ENCODE results near the gene TMEM120B. TPM values are rescaled to one million over a fixed set of nuclear protein-coding genes. Genes with fewer than 3 reads are reported as not detected.

The TMEM120B gene
- total RNA-seq, 1 experiment from 2014 or later, result 23.8 TPM

DNA sequence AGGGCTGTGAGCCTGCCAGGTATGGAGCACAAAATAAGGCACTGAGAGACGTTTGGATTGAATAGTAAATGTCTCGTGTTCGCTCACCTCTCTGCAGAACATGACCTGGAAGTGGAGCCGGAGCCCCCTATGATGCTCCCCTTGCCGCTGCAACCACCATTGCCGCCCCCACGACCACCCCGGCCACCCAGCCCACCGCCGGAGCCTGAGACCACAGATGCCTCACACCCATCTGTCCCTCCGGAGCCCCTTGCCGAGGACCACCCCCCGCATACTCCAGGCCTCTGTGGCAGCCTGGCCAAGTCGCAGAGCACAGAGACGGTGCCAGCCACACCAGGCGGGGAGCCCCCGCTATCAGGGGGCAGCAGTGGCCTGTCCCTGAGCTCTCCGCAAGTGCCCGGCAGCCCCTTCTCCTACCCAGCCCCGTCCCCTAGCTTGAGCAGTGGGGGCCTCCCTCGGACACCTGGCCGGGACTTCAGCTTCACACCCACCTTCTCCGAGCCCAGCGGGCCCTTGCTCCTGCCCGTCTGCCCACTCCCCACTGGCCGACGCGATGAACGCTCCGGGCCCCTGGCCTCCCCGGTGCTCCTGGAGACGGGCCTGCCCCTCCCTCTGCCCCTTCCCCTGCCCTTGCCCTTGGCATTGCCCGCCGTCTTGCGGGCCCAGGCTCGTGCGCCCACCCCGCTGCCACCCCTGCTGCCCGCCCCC lies 110.0 kb downstream of the TMEM120B start:
- Histone ChIP-seq H3K4me3 (ENCODE audit: insufficient read depth, low read depth, low read length) (no peak overlapping the region), H3K27me3 (ENCODE audit: control insufficient read depth, insufficient read depth, low read length) (no peaks in the 10 kb centered on the region), H3K36me3 (replicated peaks; ENCODE audit: control insufficient read depth, insufficient read depth, low read length) (peaks cover 26% of the 10 kb centered on the region)
- no peak for DNase-seq

DNA sequence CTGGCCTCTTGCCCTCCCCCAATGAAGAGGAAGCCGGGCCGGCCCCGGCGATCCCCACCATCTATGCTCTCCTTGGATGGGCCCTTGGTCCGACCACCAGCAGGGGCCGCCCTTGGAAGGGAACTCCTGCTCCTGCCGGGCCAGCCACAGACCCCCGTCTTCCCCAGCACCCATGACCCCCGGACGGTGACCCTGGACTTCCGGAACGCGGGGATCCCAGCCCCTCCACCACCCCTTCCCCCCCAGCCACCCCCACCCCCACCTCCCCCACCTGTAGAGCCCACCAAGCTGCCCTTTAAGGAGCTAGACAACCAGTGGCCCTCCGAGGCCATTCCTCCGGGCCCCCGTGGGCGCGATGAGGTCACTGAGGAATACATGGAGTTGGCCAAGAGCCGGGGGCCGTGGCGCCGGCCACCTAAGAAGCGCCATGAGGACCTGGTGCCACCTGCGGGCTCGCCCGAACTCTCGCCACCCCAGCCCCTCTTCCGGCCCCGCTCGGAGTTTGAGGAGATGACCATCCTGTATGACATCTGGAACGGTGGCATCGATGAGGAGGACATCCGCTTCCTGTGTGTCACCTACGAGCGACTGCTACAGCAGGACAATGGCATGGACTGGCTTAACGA lies 110.7 kb downstream of the TMEM120B start:
- peak; percentile 77 for DNase-seq
- Histone ChIP-seq H3K36me3 (replicated peaks; ENCODE audit: control insufficient read depth, insufficient read depth, low read length) (peaks cover 24% of the 10 kb centered on the region), H3K27me3 (ENCODE audit: control insufficient read depth, insufficient read depth, low read length) (no peaks in the 10 kb centered on the region), H3K4me3 (ENCODE audit: insufficient read depth, low read depth, low read length) (no peak overlapping the region)

GRCh38 chr12:121823727-121824115 lies 111.2 kb downstream of the TMEM120B start:
- Histone ChIP-seq H3K4me3 (ENCODE audit: insufficient read depth, low read depth, low read length) (no peak overlapping the region), H3K36me3 (replicated peaks; ENCODE audit: control insufficient read depth, insufficient read depth, low read length) (peaks cover 24% of the 10 kb centered on the region), H3K27me3 (ENCODE audit: control insufficient read depth, insufficient read depth, low read length) (no peaks in the 10 kb centered on the region)
- DNase-seq, result no peak

- Histone ChIP-seq H3K36me3 (replicated peaks; ENCODE audit: control insufficient read depth, insufficient read depth, low read length) (peaks cover 22% of the 10 kb centered on the region), H3K27me3 (ENCODE audit: control insufficient read depth, insufficient read depth, low read length) (no peaks in the 10 kb centered on the region), H3K4me3 (ENCODE audit: insufficient read depth, low read depth, low read length) (no peak overlapping the region)
- DNase-seq, result no peak
Measured at GRCh38 chr12:121825041-121825523, 112.5 kb downstream of the TMEM120B start.

- no peak overlapping the region for H3K4me3 ChIP-seq (ENCODE audit: insufficient read depth, low read depth, low read length)
- H3K36me3 ChIP-seq (replicated peaks; ENCODE audit: control insufficient read depth, insufficient read depth, low read length), result peaks cover 18% of the 10 kb centered on the region
- no peak for DNase-seq
- H3K27me3 ChIP-seq (ENCODE audit: control insufficient read depth, insufficient read depth, low read length), result no peaks in the 10 kb centered on the region
Measured at GRCh38 chr12:121826318-121827150, 114.0 kb downstream of the TMEM120B start.

DNA sequence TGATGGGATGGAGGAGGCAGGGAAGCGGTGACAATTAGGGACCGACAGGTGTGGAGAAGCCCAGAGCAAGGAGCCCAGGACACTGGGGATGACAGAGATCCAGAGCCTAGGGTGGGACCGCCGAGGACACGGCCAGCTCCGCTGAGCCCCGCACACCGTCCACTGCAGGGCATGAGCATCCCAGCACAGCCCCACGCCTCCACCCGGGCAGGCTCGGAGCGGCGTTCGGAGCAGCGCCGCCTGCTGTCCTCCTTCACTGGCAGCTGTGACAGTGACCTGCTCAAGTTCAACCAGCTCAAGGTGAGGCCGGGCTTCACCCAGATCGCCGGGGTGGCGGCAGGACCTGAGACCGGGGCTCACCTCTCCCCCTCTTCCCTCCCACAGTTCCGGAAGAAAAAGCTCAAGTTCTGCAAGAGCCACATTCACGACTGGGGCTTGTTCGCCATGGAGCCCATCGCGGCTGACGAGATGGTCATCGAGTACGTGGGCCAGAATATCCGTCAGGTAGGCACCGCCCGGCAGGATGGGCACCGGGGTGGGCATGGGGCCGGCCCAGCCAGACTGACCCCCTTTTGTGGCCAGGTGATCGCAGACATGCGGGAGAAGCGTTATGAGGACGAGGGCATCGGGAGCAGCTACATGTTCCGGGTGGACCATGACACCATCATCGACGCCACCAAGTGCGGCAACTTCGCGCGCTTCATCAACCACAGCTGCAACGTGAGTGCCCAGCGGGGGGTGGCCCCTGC lies 115.0 kb downstream of the TMEM120B start:
- DNase-seq, result peak; percentile 65

GRCh38 chr12:121828306-121828705 lies 115.8 kb downstream of the TMEM120B start:
- Histone ChIP-seq H3K4me3 (ENCODE audit: insufficient read depth, low read depth, low read length) (no peak overlapping the region), H3K27me3 (ENCODE audit: control insufficient read depth, insufficient read depth, low read length) (no peaks in the 10 kb centered on the region), H3K36me3 (replicated peaks; ENCODE audit: control insufficient read depth, insufficient read depth, low read length) (peaks cover 14% of the 10 kb centered on the region)
- no peak for DNase-seq

More for the DNA sequence above, 115.0 kb downstream of the TMEM120B start:
- Histone ChIP-seq H3K36me3 (replicated peaks; ENCODE audit: control insufficient read depth, insufficient read depth, low read length) (peaks cover 15% of the 10 kb centered on the region), H3K4me3 (ENCODE audit: insufficient read depth, low read depth, low read length) (no peak overlapping the region), H3K27me3 (ENCODE audit: control insufficient read depth, insufficient read depth, low read length) (no peaks in the 10 kb centered on the region)

DNA sequence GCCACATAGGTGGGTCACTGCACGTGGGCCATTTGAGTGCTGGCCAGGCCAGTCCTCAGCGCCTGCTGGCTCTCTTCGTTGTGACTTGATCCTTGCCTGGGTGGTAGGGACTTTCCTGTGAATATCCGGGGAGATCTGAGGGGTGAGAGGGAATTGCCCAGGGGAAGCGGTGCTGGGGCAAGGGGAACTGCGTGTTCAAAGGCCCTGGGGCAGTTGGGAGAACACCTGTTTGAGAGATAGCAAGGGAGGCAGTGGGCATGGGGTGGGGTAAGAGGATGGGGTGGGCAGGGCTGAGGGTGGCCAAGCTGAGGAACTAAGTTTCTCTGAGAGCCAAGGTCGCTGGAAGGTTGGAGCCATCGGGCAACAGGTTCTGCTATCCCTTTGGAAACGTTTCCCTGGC lies 116.3 kb downstream of the TMEM120B start:
- peaks cover 10% of the 10 kb centered on the region for H3K36me3 ChIP-seq (replicated peaks; ENCODE audit: control insufficient read depth, insufficient read depth, low read length)
- no peaks in the 10 kb centered on the region for H3K27me3 ChIP-seq (ENCODE audit: control insufficient read depth, insufficient read depth, low read length)
- DNase-seq, result no peak
- no peak overlapping the region for H3K4me3 ChIP-seq (ENCODE audit: insufficient read depth, low read depth, low read length)

- Histone ChIP-seq H3K4me3 (ENCODE audit: insufficient read depth, low read depth, low read length) (no peak overlapping the region), H3K36me3 (replicated peaks; ENCODE audit: control insufficient read depth, insufficient read depth, low read length) (peaks cover 7% of the 10 kb centered on the region), H3K27me3 (ENCODE audit: control insufficient read depth, insufficient read depth, low read length) (no peaks in the 10 kb centered on the region)
- no peak for DNase-seq
Measured at GRCh38 chr12:121829250-121829918, 116.8 kb downstream of the TMEM120B start.

DNA sequence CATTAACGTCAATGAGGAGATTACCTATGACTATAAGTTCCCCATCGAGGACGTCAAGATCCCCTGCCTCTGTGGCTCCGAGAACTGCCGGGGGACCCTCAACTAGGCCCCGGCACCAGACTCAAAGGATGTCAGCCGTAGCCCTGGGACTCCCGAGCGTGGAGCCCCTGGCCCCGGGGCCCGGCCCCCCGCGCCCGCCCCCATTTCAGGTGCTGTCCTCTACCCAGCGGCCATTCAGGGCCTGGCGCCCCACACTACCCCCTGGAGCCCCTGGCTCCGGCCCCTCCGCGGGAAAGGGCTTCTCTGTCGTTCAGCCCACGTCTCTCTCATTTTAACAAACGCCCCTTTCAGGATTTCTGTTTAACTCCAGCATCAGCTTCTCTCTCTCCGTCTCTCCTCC lies 117.6 kb downstream of the TMEM120B start:
- H3K27me3 ChIP-seq (ENCODE audit: control insufficient read depth, insufficient read depth, low read length), result no peaks in the 10 kb centered on the region
- H3K36me3 ChIP-seq (replicated peaks; ENCODE audit: control insufficient read depth, insufficient read depth, low read length), result peaks cover 7% of the 10 kb centered on the region
- peak; percentile 47 for DNase-seq
- no peak overlapping the region for H3K4me3 ChIP-seq (ENCODE audit: insufficient read depth, low read depth, low read length)

DNA sequence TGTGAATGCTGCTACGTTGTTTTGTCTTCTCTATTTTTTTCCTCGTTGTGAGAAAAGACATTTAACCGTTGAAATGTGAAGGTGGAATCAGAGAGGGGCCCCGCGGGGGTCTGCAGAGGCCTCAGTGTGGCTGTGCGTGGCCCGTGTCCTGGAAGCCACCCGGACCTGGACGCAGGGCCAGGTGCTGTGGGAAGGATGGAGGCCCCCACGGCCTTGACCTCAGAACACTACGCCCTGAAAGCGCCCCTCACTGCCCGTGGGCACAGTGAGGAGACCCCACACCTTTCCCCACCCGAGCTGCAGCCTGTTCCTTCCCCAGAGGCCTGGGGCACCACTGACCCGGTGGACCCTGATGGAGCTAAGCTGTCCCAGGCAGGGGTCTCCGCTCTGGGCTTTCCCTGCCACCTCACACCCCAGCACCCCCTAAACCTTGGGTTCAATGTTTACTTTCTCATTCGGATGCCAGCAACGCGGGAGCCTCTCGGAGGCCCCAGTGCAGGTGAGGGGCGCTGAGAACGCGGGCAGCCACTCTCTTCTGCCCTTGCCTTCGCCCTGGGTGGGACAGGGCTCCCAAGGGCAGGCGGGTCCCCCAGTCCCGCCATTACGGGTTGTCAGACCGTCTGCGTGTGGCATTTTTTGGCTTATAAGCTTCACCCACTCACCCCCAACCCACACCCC lies 118.2 kb downstream of the TMEM120B start:
- DNase-seq, result peak; percentile 41
- Histone ChIP-seq H3K27me3 (ENCODE audit: control insufficient read depth, insufficient read depth, low read length) (no peaks in the 10 kb centered on the region), H3K4me3 (ENCODE audit: insufficient read depth, low read depth, low read length) (no peak overlapping the region), H3K36me3 (replicated peaks; ENCODE audit: control insufficient read depth, insufficient read depth, low read length) (peaks cover 7% of the 10 kb centered on the region)
